ENCODE results near the gene TMEM175.
A peak's percentile ranks its signal among the peaks of the same experiment; 100 is the strongest.

The TMEM175 gene

DNA sequence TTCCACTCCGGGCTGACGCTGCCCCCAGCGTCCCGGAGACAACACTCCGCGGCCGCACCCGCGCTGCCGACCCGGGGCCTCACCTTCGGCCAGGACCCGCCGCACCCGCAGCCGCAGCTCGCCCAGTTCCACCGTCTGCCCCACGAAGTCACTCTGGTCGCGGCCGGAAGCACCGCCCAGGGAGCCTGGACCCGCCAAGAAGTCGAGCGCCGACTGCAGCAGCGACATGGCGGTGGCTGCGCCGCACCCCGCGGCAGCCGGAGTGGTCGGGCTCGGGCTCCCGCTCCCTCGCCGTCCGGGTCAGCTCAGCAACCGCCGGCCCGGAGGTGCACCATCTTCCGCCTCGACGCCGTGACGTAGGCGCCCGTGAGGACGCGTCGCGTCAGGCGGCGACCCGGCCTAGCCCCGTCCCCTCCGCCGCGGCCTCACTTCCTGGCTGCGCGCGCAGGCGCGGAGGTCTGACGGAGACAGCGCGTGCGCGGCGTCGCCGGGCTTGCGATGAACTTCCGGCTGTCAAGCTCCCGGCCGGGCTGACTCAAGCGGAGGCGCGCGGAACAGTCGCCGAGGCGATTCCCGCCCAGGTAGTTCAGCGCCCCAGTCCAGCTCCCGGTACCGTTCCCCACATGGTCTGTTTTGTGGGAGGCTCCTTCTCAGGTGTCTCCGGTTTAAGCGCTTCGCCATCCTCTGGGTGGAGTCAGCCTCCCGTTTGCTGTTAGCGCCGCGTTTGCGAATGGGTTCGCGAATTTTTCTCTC is at the start of gene TMEM175, which contains the start of gene GAK:
TMEM175 (plus strand) TSS at position 501 of the 753 bp plus-strand sequence. CDS start 15,280 bp downstream, outside the sequence.
GAK (minus strand) TSS at position 357 of the 753 bp plus-strand sequence; CDS start at position 228, 129 bp downstream.
- DNase-seq, result peak; percentile 78

- no peak for DNase-seq
These were observed 49.6 kb upstream of the TMEM175 start for GRCh38 chr4:882646-883045.

- no peak for DNase-seq
These were observed 48.7 kb upstream of the TMEM175 start for GRCh38 chr4:883377-884095.

DNA sequence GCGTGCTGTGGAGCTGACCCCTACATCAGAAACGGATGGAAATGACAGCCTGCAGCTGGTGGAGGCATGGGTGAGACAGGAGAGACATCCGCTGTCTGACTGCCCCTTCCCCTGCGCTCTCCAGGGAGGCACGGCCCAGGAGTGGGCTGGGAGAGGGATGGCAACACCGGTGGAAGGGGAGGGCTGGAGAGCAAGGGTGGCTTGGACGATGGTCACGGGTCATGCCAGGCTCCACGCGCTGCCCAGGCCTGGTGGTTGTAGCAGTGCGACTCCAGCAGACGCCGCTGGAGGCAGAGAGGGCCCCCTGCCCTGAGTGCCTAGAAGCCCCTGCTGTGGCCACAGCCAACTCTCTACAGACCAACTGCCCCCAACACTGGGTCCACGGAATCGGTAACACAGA is 48.0 kb upstream of the TMEM175 start:
- no peak for DNase-seq

GRCh38 chr4:884896-885295 is 47.4 kb upstream of the TMEM175 start:
- no peak for DNase-seq

GRCh38 chr4:885353-885752 is 46.9 kb upstream of the TMEM175 start:
- no peak for DNase-seq

- DNase-seq, result no peak
These were observed 46.0 kb upstream of the TMEM175 start for GRCh38 chr4:886244-886643.

DNA sequence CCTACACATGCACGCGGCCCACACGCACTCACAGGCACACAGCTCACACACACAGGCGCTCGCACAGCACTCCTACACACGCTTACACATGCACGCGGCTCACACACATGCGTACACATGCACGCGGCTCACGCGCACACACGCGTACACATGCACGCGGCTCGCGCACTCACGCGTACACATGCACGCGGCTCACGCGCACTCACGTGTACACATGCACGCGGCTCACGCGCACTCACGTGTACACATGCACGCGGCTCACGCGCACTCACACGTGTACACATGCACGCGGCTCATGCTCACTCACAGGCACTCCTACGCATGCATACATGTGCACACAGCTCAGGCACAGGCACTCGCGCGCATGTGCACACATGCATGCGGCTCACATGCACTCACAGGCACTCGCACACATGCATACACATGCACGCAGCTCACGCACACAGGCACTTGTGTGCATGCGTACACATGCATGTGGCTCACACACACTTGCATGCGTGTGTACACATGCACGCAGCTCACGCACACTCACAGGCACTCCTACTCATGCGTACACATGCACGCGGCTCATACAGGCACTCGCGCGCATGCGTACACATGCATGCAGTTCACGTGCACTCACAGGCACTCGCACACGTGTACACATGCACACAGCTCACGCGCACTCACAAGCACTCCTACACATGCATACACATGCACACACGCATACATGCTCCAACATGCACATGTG is 45.1 kb upstream of the TMEM175 start:
- no peak for DNase-seq

GRCh38 chr4:888029-888428 is 44.2 kb upstream of the TMEM175 start:
- no peak for DNase-seq

GRCh38 chr4:889516-889915 is 42.7 kb upstream of the TMEM175 start:
- no peak for DNase-seq

DNA sequence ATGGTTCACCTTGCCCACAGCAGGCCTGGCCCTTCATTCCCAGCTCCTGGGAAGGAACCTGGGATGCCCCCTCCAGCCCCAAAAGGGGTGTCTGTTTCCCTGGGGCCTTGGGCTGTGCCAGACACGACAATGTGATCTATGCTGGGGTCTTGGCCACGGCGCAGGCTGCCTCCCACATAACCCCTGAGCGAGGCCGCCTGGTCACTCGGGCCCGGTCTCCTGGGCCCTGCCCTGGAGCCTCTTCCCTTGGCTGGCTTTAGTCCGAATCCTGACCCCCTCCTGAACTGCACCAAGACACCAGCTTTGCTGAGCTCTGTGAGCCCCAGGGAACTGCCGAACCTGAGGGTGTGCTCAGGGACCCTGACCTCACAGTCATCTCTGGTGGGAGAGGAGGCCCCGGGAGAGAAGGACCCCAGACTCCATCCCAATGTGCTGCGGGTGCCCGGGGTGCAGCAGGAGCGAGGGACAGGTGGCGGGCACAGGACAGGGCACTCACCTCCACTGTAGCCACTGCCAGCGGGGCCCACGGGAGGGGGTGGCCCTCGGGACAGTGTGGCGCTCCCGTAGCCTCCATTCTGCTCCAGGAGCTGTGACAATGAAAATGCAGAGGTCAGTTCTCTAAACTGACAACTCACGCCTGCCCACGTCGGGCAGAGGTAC is 42.1 kb upstream of the TMEM175 start:
- no peak for DNase-seq

- DNase-seq, result no peak
These were observed 40.5 kb upstream of the TMEM175 start for GRCh38 chr4:891747-892146.

- no peak for DNase-seq
These were observed 39.5 kb upstream of the TMEM175 start for GRCh38 chr4:892780-893179.

DNA sequence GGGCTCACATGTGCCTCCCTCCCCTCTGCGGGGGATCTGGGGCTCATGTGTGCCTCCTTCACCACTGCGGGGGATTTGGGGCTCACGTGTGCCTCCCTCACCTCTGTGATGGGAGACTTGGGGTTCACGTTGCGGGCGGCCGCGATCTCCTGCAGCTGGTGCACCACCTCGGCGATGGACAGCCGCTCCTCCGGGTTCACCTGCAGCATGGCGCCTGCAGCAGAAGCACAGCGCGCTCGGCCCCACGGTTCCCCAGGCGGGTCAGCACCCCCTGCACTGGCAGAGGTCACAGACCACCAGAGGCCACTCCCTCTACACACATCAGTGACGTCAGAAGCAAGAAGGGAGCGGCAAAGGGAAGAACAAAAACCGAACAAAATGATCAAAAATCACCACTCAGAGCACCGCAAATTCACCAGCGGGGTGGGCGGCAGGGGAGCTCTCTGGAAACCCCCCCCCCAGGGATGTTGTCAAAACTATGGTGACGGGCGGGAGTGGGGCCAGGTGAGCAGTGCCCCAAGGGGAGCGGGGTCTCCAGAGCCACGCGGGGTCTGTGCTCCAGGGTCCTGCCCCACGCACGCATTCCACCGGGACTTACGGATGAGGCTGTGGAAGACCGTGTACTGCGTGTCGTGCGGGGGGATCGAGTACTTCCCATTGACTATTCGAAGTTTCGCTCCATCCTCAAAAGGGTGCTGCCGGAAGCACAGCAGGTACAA is 38.8 kb upstream of the TMEM175 start:
- no peak for DNase-seq

DNA sequence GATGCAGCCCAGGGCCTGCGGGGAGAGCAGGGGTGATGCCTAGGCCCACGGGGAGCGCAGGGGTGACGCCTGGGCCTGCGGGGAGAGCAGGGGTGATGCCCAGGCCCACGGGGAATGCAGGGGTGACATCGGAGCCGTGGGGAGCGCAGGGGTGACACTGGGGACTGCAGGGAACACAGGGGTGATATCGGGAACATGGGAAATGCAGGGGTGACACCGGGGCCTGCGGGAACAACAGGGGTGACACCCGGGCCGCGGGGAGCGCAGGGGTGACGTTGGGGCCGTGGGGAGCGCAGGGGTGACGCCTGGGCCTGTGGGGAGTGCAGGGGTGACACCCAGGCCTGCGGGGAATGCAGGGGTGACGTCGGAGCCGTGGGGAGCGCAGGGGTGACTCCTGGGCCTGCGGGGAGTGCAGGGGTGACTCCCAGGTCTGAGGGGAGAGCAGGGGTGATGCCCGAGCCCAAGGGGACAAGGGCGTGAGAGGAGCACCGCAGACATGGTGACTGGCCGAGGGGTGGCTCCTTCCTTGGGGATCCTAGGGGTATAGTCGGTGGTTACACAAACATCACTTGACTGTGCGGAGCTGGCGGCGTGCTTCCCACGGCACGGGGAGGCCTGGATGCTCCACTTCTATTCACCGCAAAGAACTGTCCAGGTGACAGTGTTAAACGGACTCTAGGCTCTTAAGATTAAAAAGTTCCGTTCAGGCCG is 38.1 kb upstream of the TMEM175 start:
- DNase-seq, result no peak

GRCh38 chr4:895596-895995 is 36.7 kb upstream of the TMEM175 start:
- no peak for DNase-seq

GRCh38 chr4:896216-896615 is 36.0 kb upstream of the TMEM175 start:
- DNase-seq, result no peak

DNA sequence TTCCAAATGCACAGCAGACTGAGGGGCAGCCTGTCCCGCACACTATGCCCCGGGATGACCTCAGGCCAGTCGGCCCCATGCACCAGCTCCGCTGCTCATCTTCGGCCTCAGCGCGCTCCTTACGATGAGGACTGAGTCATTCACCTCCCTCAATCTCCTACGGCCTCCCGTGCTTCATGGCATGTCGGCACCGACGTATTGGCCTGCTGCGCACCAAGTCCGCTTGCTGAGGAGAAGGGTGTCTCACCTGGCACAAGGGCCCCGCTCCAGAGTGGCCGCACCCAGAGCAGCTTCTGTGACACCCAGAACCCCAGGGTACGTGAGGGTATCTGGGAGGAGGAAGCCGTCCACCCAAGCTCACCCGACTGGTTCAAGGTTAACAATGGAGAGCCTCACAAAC is 35.6 kb upstream of the TMEM175 start:
- no peak for DNase-seq

GRCh38 chr4:898123-898522 is 34.1 kb upstream of the TMEM175 start:
- DNase-seq, result no peak

- no peak for DNase-seq
These were observed 33.2 kb upstream of the TMEM175 start for GRCh38 chr4:898869-899555.

GRCh38 chr4:899556-899906 is 32.7 kb upstream of the TMEM175 start:
- DNase-seq, result no peak

Data from NCI-H2227 treated with DMSO at 0.1 percent for 48 hours (cell line).